ENCODE data around the gene MACROD2. TPM values are rescaled to one million over a fixed set of nuclear protein-coding genes. Genes with fewer than 3 reads are reported as not detected.

The MACROD2 gene
- total RNA-seq, 1 donor from 2014 or later: 1.6 TPM

GRCh38 chr20:14384416-14385175 is 389.3 kb downstream of the MACROD2 start:
- Histone ChIP-seq H3K27me3 (ENCODE audit: control insufficient read depth, insufficient read depth, low read length) (no peaks in the 10 kb centered on the region), H3K4me3 (ENCODE audit: low read depth, low read length) (no peak overlapping the region), H3K36me3 (ENCODE audit: control insufficient read depth, insufficient read depth, low read length) (no peaks in the 10 kb centered on the region)
- peak; percentile 71 for DNase-seq (ENCODE audit: low read depth)
- FAIRE-seq: no peak
- TF ChIP-seq CTCF (IDR thresholded peaks at IDR 0.05; ENCODE audit: insufficient read depth, low read length, severe bottlenecking): no peak

- no peaks in the 10 kb centered on the region for H3K36me3 ChIP-seq (ENCODE audit: control insufficient read depth, insufficient read depth, low read length)
- H3K27me3 ChIP-seq (ENCODE audit: control insufficient read depth, insufficient read depth, low read length): no peaks in the 10 kb centered on the region
- no peak for TF ChIP-seq CTCF (IDR thresholded peaks at IDR 0.05; ENCODE audit: insufficient read depth, low read length, severe bottlenecking)
- H3K4me3 ChIP-seq (ENCODE audit: low read depth, low read length): no peak overlapping the region
- DNase-seq (ENCODE audit: low read depth) (no peak), FAIRE-seq (no peak)
Observed at GRCh38 chr20:14385176-14385740, 389.9 kb downstream of the MACROD2 start.

- no peak for DNase-seq (ENCODE audit: low read depth)
- FAIRE-seq: no peak
Observed at GRCh38 chr20:14386726-14387125, 391.4 kb downstream of the MACROD2 start.

GRCh38 chr20:14401479-14402138 is 406.3 kb downstream of the MACROD2 start:
- no peak for TF ChIP-seq CTCF (IDR thresholded peaks at IDR 0.05; ENCODE audit: insufficient read depth, low read length, severe bottlenecking)
- FAIRE-seq: no peak
- Histone ChIP-seq H3K27me3 (ENCODE audit: control insufficient read depth, insufficient read depth, low read length) (no peaks in the 10 kb centered on the region), H3K4me3 (ENCODE audit: low read depth, low read length) (no peak overlapping the region), H3K36me3 (ENCODE audit: control insufficient read depth, insufficient read depth, low read length) (no peaks in the 10 kb centered on the region)
- DNase-seq (ENCODE audit: low read depth): no peak

More at GRCh38 chr20:14386726-14387125, 391.4 kb downstream of the MACROD2 start:
- no peak for TF ChIP-seq CTCF (IDR thresholded peaks at IDR 0.05; ENCODE audit: insufficient read depth, low read length, severe bottlenecking)
- Histone ChIP-seq H3K36me3 (ENCODE audit: control insufficient read depth, insufficient read depth, low read length) (no peaks in the 10 kb centered on the region), H3K27me3 (ENCODE audit: control insufficient read depth, insufficient read depth, low read length) (no peaks in the 10 kb centered on the region), H3K4me3 (ENCODE audit: low read depth, low read length) (no peak overlapping the region)

GRCh38 chr20:14404515-14404914 is 409.2 kb downstream of the MACROD2 start:
- TF ChIP-seq CTCF (IDR thresholded peaks at IDR 0.05; ENCODE audit: insufficient read depth, low read length, severe bottlenecking): no peak
- no peak for FAIRE-seq
- no peaks in the 10 kb centered on the region for H3K36me3 ChIP-seq (ENCODE audit: control insufficient read depth, insufficient read depth, low read length)
- no peak overlapping the region for H3K4me3 ChIP-seq (ENCODE audit: low read depth, low read length)
- no peak for DNase-seq (ENCODE audit: low read depth)
- no peaks in the 10 kb centered on the region for H3K27me3 ChIP-seq (ENCODE audit: control insufficient read depth, insufficient read depth, low read length)

Measured in bronchial epithelial cell (primary cell).